ENCODE measurements around the gene TIMP2.

GRCh38 chr17:78959803-78960202, 34.6 kb upstream of the TIMP2 start:
- TF ChIP-seq CTCF (IDR thresholded peaks at IDR 0.05) (no peak), POLR2A (IDR thresholded peaks at IDR 0.05) (no peak)

Measured in uterus (tissue), 2 donors.